CD8-positive, alpha-beta memory T cell (primary cell): Measurements from ENCODE around the gene CPNE9. TPM values are rescaled to one million over a fixed set of nuclear protein-coding genes. Genes with fewer than 3 reads are reported as not detected.

Experiments
- CTCF ChIA-PET: fragments of 350-600 bp; sonication (Branson Sonifier 250); formaldehyde crosslinking; loops from one replicate; lab custom pipeline; 2021; ENCODE audit warnings: antibody characterized with exemption; lab: Charles Lee
- POLR2A ChIA-PET: fragments of 350-600 bp; sonication (Branson Sonifier 250); formaldehyde crosslinking; loops from one replicate; lab custom pipeline; 2021; ENCODE audit warnings: antibody characterized with exemption; lab: Charles Lee
- DNase-seq, 5 donors: peaks; one replicate each; pipeline versions ENCODE4 v3.0.0 to v3.0.0-alpha.2; 2020 to 2022; ENCODE audit warnings: mixed read lengths in 1 of 5
- H3K27ac ChIP-seq: one replicate; pipeline ENCODE4 v1.7.0; 2013; ENCODE audit warnings: low read depth, mild to moderate bottlenecking, low read length, moderate library complexity
- H3K27me3 ChIP-seq: 2 replicates; pipeline ENCODE4 v1.7.0; 2013; ENCODE audit warnings: low read length, mild to moderate bottlenecking; ENCODE audit not compliant: insufficient read depth, poor library complexity, severe bottlenecking
- H3K36me3 ChIP-seq: 2 replicates; pipeline ENCODE4 v1.7.0; 2013; ENCODE audit warnings: mild to moderate bottlenecking, low read length, moderate library complexity; ENCODE audit not compliant: insufficient read depth
- H3K4me1 ChIP-seq: 2 replicates; pipeline ENCODE4 v1.7.0; 2013; ENCODE audit warnings: mild to moderate bottlenecking, low read length, moderate library complexity; ENCODE audit not compliant: insufficient read depth
- H3K4me3 ChIP-seq: 2 replicates; pipeline ENCODE4 v1.7.0; 2013; ENCODE audit warnings: mild to moderate bottlenecking, low read length
- H3K9me3 ChIP-seq: 2 replicates; pipeline ENCODE4 v1.7.0; 2013; ENCODE audit warnings: mild to moderate bottlenecking, low read length
- H3K27ac Mint-ChIP-seq, 8 donors: one replicate each; pipeline ENCODE4 v1.8.0; 2020 to 2021; ENCODE audit warnings: mixed read lengths in 8 of 8, mild to moderate bottlenecking in 6 of 8, inconsistent platforms in 3 of 8, moderate library complexity in 3 of 8
- H3K27me3 Mint-ChIP-seq, 2 donors: one replicate each; pipeline ENCODE4 v1.8.0; 2020 to 2021; ENCODE audit warnings: mixed read lengths in 2 of 2, mild to moderate bottlenecking in 1 of 2, moderate library complexity in 1 of 2
- H3K36me3 Mint-ChIP-seq, 3 donors: one replicate each; pipeline ENCODE4 v1.8.0; 2020 to 2021; ENCODE audit warnings: mixed read lengths in 3 of 3, inconsistent platforms in 1 of 3, mild to moderate bottlenecking in 1 of 3
- H3K4me1 Mint-ChIP-seq, 3 donors: one replicate each; pipeline ENCODE4 v1.8.0; 2020 to 2021; ENCODE audit warnings: mixed read lengths in 3 of 3, inconsistent platforms in 1 of 3, mild to moderate bottlenecking in 1 of 3
- H3K4me3 Mint-ChIP-seq, 7 donors: one replicate each; pipeline ENCODE4 v1.8.0; 2020 to 2021; ENCODE audit warnings: mixed read lengths in 7 of 7, mild to moderate bottlenecking in 6 of 7, moderate library complexity in 4 of 7, inconsistent platforms in 2 of 7
- H3K9me3 Mint-ChIP-seq, 5 donors: one replicate each; pipeline ENCODE4 v1.8.0; 2020 to 2022; ENCODE audit warnings: mixed read lengths in 5 of 5, mild to moderate bottlenecking in 3 of 5, moderate library complexity in 2 of 5, inconsistent platforms in 1 of 5
- polyA plus RNA-seq: library from polyadenylated mRNA; unstranded; fragments of 300-500 nt; fragmentation: Illumina TruSeq; gene quantifications from one replicate; pipeline ENCODE4 v1.2.3, GENCODE V29; 2021
- total RNA-seq, 2 experiments: library from RNA; stranded (reverse); gene quantifications; one replicate each; pipeline ENCODE4 v1.2.3, GENCODE V29; 2021

Gene CPNE9
- total and polyA plus RNA-seq, 3 experiments from 2014 or later, result 0.16 TPM; not detected in 2

DNA sequence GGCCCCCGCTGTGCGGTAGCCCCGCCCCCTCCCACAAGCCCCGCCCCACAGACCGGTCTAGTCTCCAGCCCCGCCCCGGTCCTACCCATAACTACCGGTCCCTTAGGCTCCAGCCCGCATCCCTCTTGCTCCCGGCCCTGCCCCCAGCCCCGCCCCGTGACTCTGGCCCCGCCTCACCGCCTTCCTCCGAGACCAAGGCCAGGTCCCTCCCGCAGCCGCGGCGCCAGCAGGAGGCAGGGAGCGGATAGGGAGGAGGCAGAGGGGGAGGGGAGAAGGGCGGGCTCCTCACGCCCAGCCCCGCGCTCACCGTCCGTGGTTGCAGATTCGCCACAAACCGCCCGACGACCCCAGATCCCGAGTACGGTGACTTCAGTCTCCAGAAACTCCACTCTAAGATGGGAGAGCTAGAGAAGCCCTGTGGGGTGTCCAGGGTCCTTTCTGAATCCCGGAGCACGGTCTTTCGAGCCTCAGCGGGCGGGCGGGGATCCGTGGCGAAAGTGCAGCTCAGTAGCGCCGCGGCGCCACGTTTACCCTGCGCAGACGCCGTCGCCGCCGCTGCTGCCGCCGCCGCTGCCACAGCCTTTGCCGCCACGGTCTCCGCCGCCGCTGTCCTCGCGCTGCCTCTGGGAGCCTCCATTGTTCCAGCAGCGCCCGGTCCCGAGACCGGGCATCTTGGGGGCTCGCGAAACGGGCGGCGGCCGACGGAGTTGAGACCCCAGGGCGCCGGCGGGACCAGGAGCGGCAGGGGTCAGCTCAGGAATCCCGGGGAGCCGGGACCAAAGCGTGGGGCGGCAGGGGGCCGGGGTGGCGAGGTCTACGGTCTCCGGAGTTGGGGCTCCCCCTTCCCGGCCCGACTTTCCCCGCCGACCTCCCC is 27.8 kb downstream of the CPNE9 start, which contains the start of gene BRPF1:
BRPF1 (plus strand) TSS at position 530 of the 874 bp plus-strand sequence. CDS start 2,406 bp downstream, outside the sequence.
- Histone ChIP-seq H3K27me3 (no peaks in the 10 kb centered on the region), H3K36me3 (peaks cover 5% of the 10 kb centered on the region), H3K4me1 (peaks cover 42% of the 10 kb centered on the region), H3K9me3 (no peaks in the 10 kb centered on the region), H3K4me3 (peak within 1 kb of the TSS; percentile 80), H3K27ac (peak within 1 kb of the TSS; percentile 85)
- ChIA-PET CTCF (interaction anchor here (0.7 to 2.9 kb wide), 6 partner anchors 9 to 369 kb away, joined by 3 to 19 read pairs (median 4); partner anchors contain the start of genes CRELD1 and THUMPD3), POLR2A (interaction anchor here (0.7 to 3.5 kb wide), 10 partner anchors 9 to 335 kb away, joined by 3 to 28 read pairs (median 5); partner anchors contain the start of genes ARPC4, CRELD1, MTMR14 and OGG1)
- H3K9me3 Mint-ChIP-seq, result no peaks in the 10 kb centered on the region
- peak within 1 kb of the TSS; percentile 80 to 99 (median 97) for H3K27ac Mint-ChIP-seq
- H3K4me1 Mint-ChIP-seq, result peaks cover 51 to 71% (median 65%) of the 10 kb centered on the region in 3 donors
- peak within 1 kb of the TSS; percentile 87 to 98 (median 95) for H3K4me3 Mint-ChIP-seq
- peak; percentile 96 to 100 (median 99) for DNase-seq
- peaks cover 2 to 36% (median 5%) of the 10 kb centered on the region in 3 donors for H3K36me3 Mint-ChIP-seq
- H3K27me3 Mint-ChIP-seq, result no peaks in the 10 kb centered on the region

DNA sequence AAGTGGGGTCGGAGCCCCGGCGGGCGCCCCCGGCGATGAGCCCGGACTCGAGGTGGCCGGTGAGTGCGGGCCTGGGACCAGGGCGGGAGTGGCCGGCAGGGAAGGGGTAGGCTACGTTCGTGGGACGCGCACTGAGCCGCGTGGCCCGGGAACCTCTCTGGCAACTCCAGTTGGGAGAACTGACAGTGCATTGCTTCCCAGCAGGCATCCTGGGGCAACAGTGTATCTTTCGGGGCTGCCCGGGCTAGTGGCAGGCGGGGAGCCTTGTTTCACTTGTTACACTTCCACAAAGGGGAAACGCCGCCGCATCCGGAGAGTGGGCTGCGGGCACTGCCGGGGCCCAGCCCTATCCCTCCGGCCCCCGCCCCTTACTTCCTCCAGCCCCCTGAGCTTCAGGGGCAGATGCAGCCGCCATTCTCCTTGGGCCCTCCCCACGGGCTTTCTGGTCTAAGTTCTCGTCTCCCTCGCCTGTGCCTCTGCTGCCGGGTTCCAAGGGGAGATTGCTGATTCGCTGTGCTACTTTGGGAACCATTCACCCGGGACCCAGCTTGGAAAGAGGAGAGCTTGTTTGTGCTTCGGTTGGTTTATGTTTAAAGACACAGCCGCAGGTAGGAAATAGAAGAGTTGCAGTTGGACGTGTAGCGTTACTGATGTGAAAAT is 28.6 kb downstream of the CPNE9 start:
- peak overlapping the region; percentile 81 to 97 (median 88) for H3K4me3 Mint-ChIP-seq
- POLR2A ChIA-PET, result interaction anchor here (0.7 to 3.5 kb wide), 8 partner anchors 8 to 201 kb away, joined by 3 to 28 read pairs (median 5); partner anchors contain the start of genes ARPC4, CRELD1, MTMR14 and OGG1
- peaks cover 43% of the 10 kb centered on the region for H3K4me1 ChIP-seq
- peak; percentile 38 to 70 (median 54) for DNase-seq
- H3K9me3 ChIP-seq, result no peaks in the 10 kb centered on the region
- peak overlapping the region; percentile 80 for H3K4me3 ChIP-seq
- CTCF ChIA-PET, result interaction anchor here (0.7 to 2.9 kb wide), 7 partner anchors 8 to 370 kb away, joined by 3 to 19 read pairs (median 5); partner anchors contain the start of genes OGG1 and THUMPD3
- peaks cover 6 to 44% (median 9%) of the 10 kb centered on the region in 3 donors for H3K36me3 Mint-ChIP-seq
- H3K27ac ChIP-seq, result peak overlapping the region; percentile 85
- H3K36me3 ChIP-seq, result peaks cover 12% of the 10 kb centered on the region
- H3K27me3 ChIP-seq, result no peaks in the 10 kb centered on the region
- peak overlapping the region; percentile 67 to 99 (median 96) for H3K27ac Mint-ChIP-seq
- peaks cover 52 to 72% (median 65%) of the 10 kb centered on the region in 3 donors for H3K4me1 Mint-ChIP-seq
- H3K9me3 Mint-ChIP-seq, result no peaks in the 10 kb centered on the region
- H3K27me3 Mint-ChIP-seq, result no peaks in the 10 kb centered on the region

DNA sequence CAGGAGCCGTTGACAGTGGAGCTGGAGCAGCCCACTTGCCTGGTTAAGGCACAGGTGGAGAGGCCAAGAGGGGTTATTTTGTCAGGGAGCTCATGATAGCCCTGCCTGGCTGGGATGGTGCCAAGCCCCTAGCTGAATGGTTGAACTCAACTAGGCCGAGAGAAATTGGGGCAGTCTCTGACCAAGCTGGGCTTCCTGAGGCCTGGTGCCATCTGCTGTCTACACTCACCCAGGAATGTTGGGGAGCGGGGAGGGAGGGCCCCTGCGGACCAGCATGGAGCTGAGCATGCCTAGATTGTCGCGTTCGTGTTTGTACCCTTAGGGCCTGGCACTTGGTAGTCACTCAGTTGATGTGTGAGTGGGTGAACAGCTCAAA is 29.1 kb downstream of the CPNE9 start:
- POLR2A ChIA-PET, result interaction anchor here (1.5 to 3.5 kb wide), 3 partner anchors 17 to 157 kb away, joined by 3 to 28 read pairs (median 23); partner anchors contain the start of genes ARPC4, OGG1 and TADA3
- Mint-ChIP-seq H3K9me3 (no peaks in the 10 kb centered on the region), H3K27me3 (no peaks in the 10 kb centered on the region), H3K36me3 (peaks cover 6 to 49% (median 9%) of the 10 kb centered on the region in 3 donors), H3K27ac (peak overlapping the region; percentile 67 to 99 (median 96)), H3K4me1 (peaks cover 47 to 69% (median 60%) of the 10 kb centered on the region in 3 donors), H3K4me3 (peak overlapping the region; percentile 81 to 97 (median 88))
- H3K4me3 ChIP-seq, result peak overlapping the region; percentile 80
- peaks cover 17% of the 10 kb centered on the region for H3K36me3 ChIP-seq
- peaks cover 40% of the 10 kb centered on the region for H3K4me1 ChIP-seq
- no peaks in the 10 kb centered on the region for H3K9me3 ChIP-seq
- peak overlapping the region; percentile 85 for H3K27ac ChIP-seq
- no peaks in the 10 kb centered on the region for H3K27me3 ChIP-seq
- CTCF ChIA-PET, result interaction anchor here (0.7 to 2.9 kb wide), 7 partner anchors 7 to 200 kb away, joined by 3 to 19 read pairs (median 5); partner anchors contain the start of gene OGG1
- no peak for DNase-seq

DNA sequence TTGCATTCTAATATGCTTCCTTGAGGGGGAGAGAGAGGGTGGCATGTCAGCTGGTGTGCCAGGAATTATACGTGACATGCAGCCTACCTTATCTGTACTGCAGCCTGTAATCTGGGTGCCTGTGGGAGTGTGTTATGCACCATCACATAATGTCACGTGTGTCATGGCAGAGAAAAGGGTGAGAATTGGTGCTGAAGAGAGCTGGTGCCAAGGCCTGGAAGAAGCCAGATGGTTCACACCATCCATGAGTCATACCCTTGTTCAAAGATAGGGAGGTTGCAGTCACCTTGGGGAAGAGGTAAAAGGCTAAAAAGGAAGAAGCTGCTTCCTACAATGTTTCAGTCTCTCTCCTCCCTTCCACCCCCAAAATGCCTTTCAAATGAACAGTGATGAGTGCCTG is 33.2 kb downstream of the CPNE9 start:
- Mint-ChIP-seq H3K4me1 (peaks cover 37 to 50% (median 45%) of the 10 kb centered on the region in 3 donors), H3K4me3 (peak overlapping the region in 2 of 7 donors; percentile 28 to 46), H3K36me3 (peaks cover 18 to 85% (median 20%) of the 10 kb centered on the region in 3 donors), H3K27ac (peak overlapping the region in 7 of 8 donors; percentile 12 to 70 (median 51)), H3K9me3 (no peaks in the 10 kb centered on the region), H3K27me3 (no peaks in the 10 kb centered on the region)
- Histone ChIP-seq H3K4me1 (peaks cover 30% of the 10 kb centered on the region), H3K9me3 (no peaks in the 10 kb centered on the region), H3K27me3 (no peaks in the 10 kb centered on the region), H3K36me3 (peaks cover 57% of the 10 kb centered on the region), H3K27ac (no peak overlapping the region), H3K4me3 (no peak overlapping the region)
- no peak for DNase-seq
- ChIA-PET POLR2A (no interaction called here), CTCF (interaction anchor here (4.0 kb wide), 1 partner anchor 9 kb away, joined by 18 read pairs; no protein-coding TSS in a partner anchor)

DNA sequence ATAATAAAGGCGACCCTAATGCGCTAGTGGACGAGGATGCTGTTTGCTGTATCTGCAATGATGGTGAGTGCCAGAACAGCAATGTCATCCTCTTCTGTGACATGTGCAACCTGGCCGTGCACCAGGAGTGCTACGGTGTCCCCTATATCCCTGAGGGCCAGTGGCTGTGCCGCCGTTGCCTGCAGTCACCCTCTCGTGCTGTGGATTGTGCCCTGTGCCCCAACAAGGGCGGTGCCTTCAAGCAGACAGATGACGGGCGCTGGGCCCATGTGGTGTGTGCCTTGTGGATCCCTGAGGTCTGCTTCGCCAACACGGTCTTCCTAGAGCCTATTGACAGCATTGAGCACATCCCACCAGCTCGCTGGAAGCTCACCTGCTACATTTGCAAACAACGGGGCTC is 35.5 kb downstream of the CPNE9 start:
- Mint-ChIP-seq H3K27me3 (no peaks in the 10 kb centered on the region), H3K27ac (peak overlapping the region in 2 of 8 donors; percentile 3 to 29)
- POLR2A ChIA-PET, result no interaction called here

DNA sequence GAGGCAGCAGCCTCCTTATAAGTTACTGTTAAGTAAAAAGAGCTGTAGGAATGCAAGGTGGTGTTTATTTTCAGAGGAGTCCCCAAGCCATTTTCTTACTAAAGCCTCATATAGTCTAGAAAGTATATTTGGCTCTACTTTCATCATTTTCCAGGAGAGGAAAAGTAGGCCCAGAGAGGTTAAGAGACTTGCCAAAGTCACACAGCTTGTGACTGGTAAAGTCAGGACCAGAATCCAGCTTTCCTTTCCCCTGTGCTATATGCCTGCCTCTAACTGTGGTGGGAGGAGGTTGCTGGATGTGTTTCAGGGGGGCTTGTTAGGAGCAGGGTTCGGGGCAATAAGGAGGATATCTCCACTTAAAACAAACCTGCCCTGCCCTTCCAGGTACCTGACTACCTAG is 38.9 kb downstream of the CPNE9 start:
- Mint-ChIP-seq H3K4me1 (peaks cover 0 to 3% (median 0%) of the 10 kb centered on the region in 3 donors), H3K27me3 (no peaks in the 10 kb centered on the region), H3K4me3 (no peak overlapping the region), H3K36me3 (peaks cover 12 to 98% (median 22%) of the 10 kb centered on the region in 3 donors), H3K27ac (no peak overlapping the region), H3K9me3 (no peaks in the 10 kb centered on the region)
- ChIA-PET POLR2A (interaction anchor here (0.5 to 1.8 kb wide), 3 partner anchors 11 to 50 kb away, joined by 3 to 4 read pairs (median 4); partner anchors contain the start of genes ARPC4 and BRPF1), CTCF (interaction anchor here (5.0 kb wide), 1 partner anchor 10 kb away, joined by 19 read pairs; the partner anchor contains the start of gene BRPF1)
- Histone ChIP-seq H3K4me3 (no peak overlapping the region), H3K36me3 (peaks cover 90% of the 10 kb centered on the region), H3K27ac (no peak overlapping the region), H3K27me3 (no peaks in the 10 kb centered on the region), H3K4me1 (no peaks in the 10 kb centered on the region), H3K9me3 (no peaks in the 10 kb centered on the region)
- no peak for DNase-seq

More for the DNA sequence above, 35.5 kb downstream of the CPNE9 start:
- peaks cover 11% of the 10 kb centered on the region for H3K4me1 ChIP-seq
- Mint-ChIP-seq H3K9me3 (no peaks in the 10 kb centered on the region), H3K4me3 (no peak overlapping the region), H3K36me3 (peaks cover 18 to 96% (median 22%) of the 10 kb centered on the region in 3 donors), H3K4me1 (peaks cover 17 to 30% (median 26%) of the 10 kb centered on the region in 3 donors)
- H3K9me3 ChIP-seq, result no peaks in the 10 kb centered on the region
- no peak overlapping the region for H3K27ac ChIP-seq
- H3K4me3 ChIP-seq, result no peak overlapping the region
- H3K36me3 ChIP-seq, result peaks cover 74% of the 10 kb centered on the region
- CTCF ChIA-PET, result interaction anchor here (2.3 to 4.0 kb wide), 2 partner anchors 8 to 12 kb away, joined by 8 to 18 read pairs; partner anchors contain the start of gene BRPF1
- no peak for DNase-seq
- no peaks in the 10 kb centered on the region for H3K27me3 ChIP-seq

DNA sequence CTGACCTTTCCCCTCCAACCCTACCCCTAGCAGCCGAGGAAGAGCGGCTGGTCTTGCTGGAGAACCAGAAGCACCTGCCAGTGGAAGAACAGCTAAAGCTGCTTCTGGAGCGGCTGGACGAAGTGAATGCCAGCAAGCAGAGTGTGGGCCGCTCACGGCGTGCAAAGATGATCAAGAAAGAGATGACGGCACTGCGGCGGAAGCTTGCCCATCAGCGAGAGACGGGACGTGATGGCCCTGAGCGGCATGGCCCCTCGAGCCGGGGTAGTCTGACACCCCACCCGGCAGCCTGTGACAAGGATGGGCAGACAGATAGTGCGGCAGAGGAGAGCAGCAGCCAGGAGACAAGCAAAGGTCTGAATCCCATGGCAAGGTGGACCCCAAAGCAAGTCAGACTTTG is 39.9 kb downstream of the CPNE9 start:
- POLR2A ChIA-PET, result interaction anchor here (1.8 kb wide), 1 partner anchor 49 kb away, joined by 4 read pairs; the partner anchor contains the start of gene ARPC4
- H3K27me3 Mint-ChIP-seq, result no peaks in the 10 kb centered on the region
- peaks cover 0 to 2% (median under 1%) of the 10 kb centered on the region in 3 donors for H3K4me1 Mint-ChIP-seq
- no peak overlapping the region for H3K4me3 ChIP-seq
- no peaks in the 10 kb centered on the region for H3K27me3 ChIP-seq
- no peak for DNase-seq
- CTCF ChIA-PET, result interaction anchor here (1.3 to 5.0 kb wide), 3 partner anchors 11 to 165 kb away, joined by 3 to 19 read pairs (median 4); partner anchors contain the start of gene BRPF1
- H3K4me1 ChIP-seq, result no peaks in the 10 kb centered on the region
- H3K27ac Mint-ChIP-seq, result no peak overlapping the region
- H3K27ac ChIP-seq, result no peak overlapping the region
- peaks cover 80% of the 10 kb centered on the region for H3K36me3 ChIP-seq
- no peaks in the 10 kb centered on the region for H3K9me3 ChIP-seq
- no peaks in the 10 kb centered on the region for H3K9me3 Mint-ChIP-seq
- H3K36me3 Mint-ChIP-seq, result peaks cover 9 to 96% (median 16%) of the 10 kb centered on the region in 3 donors
- H3K4me3 Mint-ChIP-seq, result no peak overlapping the region
